Measurements from ENCODE around the gene MYL5.

Gene MYL5

DNA sequence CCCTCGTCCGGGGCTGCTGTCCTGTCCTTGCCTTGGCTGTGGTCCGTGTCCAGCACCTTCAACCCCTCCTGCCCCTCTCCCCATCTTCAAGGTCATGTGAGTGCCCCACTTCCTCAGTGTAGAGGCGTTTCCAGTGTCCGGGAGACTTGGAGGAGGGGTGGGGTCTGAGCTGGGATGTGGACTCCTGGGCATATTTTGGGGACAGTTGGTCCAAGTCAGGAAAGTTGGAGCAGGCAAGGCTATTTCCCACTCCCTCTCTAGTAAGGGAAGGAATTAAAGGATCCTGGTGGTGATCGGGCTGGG, 34.2 kb downstream of the MYL5 start:
- DNase-seq = no peak

DNA sequence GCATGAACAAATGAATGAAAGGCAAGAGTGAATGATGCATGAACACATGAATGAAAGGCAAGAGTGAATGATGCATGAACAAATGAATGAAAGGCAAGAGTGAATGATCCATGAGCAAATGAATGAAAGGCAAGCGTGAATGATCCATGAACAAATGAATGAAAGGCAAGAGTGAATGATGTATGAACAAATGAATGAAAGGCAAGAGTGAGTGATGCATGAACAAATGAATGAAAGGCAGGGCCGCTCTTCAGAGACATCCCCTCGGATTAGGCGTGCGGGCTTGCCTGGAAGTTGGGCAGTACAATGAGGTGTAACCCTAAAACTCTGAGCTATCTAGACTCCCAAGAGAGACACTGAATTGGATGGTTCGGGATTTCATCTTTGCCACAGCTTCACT, 35.0 kb downstream of the MYL5 start:
- DNase-seq = no peak

DNA sequence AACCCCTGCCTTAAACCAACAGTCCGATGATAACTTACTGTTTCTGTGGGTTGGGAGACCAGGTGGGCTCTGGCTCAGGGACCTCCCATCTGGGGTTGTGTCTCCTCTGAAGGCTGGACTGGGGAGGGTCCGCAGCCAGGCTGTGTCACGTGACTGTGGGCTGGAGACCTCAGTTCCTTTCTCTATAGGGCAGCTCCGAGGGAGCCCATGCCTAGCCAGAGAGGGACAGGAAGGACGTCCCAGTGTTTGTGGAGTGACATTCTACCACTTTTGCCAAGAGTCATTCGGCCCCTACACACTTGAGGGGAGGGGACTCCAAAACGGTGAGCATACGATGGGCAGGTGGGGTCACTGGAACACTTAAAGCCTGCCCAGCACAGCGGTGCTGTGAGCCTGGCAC, 35.8 kb downstream of the MYL5 start:
- DNase-seq = no peak

DNA sequence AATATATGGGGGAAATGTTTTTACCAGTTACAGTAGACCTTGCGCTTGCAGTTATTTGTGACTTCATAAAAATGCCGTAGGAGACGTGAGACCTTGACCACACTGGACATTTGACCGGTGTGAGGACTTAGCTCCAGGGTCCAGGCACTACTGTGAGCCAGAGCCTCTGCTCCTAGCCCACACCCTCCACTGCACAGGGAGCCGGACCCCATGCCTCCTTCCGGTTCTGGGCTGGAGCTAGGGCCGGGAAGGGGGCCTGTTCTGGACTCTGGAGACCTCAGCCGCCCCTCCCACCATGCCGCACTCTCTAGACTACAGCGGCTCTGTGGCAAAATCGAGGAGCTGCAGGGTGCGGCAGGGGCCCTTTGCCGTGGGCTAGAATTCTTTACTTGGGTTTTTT, 36.6 kb downstream of the MYL5 start:
- no peak for DNase-seq

DNA sequence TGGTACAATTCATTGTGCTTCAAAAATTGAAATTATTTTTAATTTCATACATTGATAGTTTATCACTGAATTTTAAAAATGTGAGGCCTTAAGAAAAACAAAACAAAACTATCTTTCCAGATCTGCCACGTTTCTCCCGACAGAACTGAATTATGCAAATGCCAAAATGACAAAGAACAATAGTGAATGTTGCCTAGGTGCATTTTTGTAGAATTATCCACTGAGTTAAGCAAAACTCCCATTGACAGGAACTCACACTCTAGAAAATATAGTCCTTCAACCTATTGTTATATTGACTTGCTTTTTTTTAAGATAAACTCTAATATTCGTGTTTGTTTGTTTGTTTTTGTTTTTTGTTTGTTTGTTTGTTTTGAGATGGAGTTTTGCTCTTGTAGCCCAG, 37.8 kb downstream of the MYL5 start:
- no peak for DNase-seq

DNA sequence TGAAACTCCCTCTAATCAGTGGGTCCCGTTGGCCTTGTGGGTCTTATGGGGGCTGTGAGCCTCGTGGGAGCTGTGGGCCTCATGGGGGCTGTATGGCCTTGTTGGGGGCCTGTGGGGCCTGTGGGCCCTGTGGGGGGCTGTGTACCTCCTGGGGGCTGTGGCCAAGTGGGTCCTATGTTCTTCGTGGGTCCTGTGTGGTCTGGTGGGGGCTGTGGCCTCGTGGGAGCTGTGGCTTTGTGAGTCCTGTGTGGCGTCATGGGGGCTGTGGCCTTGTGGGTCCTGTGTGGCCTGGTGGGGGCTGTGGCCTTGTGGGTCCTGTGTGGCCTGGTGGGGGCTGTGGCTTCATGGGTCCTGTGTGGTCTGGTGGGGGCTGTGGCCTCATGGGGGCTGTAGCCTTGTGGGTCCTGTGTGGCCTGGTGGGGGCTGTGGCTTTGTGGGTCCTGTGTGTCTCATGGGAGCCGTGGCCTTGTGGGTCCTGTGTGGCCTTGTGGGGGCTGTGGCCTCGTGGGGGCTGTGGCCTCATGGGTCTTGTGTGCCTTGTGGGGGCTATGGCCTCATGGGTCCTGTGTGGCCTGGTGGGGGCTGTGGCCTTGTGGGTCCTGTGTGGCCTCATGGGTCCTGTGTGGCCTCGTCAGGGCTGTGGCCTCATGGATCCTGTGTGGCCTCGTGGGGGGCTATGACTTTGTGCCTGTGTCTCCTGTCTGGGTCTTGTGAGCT, 38.7 kb downstream of the MYL5 start:
- no peak for DNase-seq

DNA sequence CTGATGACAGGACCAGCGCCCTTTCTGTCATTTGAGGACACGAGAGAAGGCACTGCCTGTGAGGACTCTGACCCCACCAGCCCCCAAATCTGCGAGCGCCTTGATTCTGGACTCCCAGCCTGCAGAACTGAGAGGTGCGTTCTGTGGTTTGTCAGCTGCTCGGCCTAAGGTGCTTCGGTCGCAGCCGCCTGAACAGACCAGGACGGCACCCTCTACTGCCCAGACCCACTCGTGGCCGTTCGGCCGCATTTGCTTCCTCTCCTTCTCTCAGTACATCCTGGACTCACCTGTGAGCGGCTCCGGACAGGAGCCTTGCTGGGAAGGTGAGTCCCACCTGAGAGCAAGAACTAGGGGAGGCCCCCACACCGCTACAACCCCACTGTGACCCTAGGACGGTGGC, 39.7 kb downstream of the MYL5 start:
- DNase-seq = no peak

DNA sequence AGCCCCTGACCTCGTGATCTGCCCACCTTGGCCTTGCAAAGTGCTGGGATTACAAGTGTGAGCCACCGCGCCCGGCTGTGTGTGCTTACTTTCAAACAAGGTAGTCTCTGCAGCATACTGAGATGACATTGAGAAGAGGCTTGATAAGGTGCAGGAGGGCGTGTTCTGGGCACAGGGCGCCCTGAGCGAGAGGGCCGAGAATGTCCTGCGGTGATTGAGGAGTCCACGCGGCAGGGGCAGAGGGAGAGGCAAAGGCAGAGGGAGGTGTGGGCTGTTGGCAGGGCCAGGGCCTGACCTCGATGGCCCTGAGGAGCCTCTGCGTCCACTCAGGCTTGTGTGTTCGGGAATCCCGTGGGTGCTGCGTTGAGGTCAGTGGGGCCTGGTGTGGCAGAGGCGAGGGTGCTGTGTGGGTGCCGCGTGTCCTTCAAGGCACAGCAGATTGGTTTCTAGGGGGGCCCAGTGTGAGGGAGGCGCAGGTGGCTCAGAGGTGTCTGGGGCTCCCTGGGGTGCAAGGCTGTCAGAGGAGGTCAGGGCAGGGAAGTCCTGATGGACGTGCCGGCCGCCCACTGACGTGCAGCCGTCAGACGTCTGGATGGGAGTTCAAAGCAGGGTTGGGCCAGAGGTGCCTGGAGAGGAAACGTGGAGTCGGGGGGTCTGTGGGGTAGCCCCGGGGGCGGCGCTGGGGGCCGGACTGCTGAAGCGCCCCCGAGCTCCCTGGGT, 43.4 kb downstream of the MYL5 start:
- DNase-seq = no peak

DNA sequence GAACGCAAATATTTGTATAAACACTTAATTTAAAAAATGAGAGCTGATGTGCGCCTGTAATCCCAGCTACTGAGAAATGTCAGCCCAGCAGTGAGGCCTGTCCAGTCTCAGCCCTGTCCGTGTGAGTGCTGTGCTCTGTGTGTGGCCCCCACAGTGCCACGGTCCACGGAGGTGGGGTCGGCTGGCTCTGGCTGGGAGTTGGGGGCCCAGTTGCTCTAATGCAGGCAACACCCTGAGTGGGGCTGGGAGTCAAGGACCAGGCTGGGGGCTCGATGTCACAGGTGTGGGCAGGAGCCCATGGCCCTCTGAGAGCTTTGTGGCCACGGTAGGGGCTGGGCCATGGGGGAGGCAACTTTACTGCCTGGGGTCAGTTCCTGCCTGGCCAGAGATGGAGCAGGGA, 44.1 kb downstream of the MYL5 start:
- no peak for DNase-seq

DNA sequence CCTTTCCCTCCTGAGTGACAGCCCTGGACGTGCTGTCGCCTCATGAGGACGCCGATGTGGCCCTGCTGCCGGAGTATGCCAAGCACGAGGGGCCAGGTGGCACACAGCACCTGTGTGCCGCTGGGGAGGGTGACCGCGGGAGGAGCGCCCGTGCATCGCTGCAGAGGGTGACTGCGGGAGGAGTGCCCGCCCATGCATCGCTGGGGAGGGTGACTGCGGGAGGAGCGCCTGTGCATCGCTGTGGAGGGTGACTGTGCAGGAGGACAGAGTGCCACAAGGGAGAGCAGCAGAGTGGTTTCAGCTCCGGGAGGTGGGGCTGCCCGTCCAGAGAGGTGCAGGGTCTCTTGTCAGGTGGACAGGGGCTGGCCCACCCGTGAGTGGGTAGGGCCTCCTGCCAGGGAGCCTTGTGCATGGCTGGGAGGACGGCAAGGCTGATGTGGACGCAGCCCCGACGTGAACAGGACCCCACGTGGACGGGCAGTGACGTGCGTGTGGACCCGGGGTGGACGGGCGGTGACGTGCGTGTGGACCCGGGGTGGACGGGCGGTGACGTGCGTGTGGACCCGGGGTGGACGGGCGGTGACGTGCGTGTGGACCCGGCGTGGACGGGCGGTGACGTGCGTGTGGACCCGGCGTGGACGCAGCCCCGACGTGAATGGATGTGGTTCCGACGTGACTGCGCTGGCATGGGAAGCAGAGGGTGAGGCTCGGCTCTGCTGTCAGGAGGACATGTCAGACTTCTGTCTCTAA, 45.9 kb downstream of the MYL5 start:
- DNase-seq = no peak

DNA sequence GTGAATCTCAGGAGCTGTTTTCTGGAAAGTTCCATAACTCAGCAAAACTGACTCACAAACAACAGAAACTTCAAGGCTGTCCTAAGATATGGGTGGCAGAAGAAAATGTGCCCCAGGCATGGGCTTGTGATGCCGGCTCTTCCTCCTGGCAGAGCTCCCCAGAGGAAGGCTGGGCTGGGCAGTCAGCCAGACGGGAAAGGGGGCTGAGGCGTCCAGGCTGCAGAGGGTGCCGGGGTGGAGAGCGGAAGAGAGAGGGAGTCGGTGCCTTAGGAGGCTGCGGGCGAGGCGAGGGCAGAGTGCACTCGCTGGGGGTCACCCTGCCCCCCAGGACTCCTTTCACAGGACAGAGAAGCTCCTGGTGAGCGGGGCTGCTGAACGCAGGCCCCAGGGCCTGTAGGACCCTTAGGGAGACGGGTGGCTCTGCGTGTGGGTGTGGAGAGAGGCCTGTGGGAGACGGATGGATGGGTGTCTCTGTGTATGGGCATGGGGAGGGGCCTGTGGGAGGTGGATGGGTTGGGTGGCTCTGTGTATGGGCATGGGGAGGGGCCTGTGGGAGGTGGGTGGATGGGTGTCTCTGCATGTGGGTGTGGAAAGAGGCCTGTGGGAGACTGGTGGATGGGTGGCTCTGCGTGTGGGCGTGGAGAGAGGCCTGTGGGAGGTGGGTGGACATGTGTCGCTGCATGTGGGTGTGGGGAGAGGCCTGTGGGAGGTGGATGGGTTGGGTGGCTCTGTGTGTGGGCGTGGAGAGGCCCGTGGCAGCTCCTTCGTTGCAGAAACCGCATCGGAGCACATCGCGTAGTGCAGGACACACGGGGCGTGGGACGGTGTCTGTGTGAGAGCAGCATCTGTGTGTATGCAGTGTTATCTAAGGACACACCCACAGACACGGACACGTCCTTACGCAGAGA, 47.2 kb downstream of the MYL5 start:
- no peak for DNase-seq

DNA sequence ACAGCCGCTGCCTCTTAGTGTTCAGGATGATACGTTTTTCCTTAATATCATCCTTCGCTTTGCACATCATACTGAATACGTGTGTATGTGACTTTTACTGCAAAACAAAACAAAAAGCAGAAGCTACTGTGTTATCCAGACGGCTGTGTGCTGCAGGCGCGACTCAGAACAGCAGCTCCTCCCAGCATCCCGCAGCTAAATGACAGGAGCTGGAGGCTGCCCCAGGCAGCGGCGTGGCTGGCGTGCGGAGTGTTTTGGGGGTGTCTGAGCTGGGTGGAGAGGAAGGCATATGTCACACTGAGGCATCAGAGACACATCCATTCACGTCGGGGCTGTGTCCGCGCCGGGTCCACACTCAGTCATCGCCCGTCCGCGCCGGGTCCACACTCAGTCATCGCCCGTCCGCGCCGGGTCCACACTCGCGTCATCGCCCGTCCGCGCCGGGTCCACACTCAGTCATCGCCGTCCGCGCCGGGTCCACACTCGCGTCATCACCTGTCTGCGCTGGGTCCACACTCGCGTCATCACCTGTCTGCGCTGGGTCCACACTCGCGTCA, 47.9 kb downstream of the MYL5 start:
- no peak for DNase-seq

DNA sequence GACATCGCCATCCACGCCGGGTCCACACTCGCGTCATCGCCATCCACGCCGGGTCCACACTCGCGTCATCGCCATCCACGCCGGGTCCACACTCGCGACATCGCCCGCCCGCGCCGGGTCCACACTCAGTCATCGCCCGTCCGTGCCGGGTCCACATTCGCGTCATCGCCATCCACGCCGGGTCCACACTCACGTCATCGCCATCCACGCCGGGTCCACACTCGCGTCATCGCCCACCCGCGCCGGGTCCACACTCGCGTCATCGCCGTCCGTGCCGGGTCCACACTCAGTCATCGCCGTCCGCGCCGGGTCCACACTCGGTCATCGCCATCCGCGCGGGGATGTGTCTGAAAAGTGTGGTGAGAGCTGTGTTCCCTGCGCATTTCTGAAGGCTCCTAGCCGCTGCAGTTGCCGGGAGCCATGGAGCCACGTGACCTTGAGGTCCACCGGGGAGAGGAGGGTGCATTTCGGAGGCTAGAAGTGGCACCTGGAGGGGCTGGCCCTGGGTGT, 48.6 kb downstream of the MYL5 start:
- DNase-seq = no peak

DNA sequence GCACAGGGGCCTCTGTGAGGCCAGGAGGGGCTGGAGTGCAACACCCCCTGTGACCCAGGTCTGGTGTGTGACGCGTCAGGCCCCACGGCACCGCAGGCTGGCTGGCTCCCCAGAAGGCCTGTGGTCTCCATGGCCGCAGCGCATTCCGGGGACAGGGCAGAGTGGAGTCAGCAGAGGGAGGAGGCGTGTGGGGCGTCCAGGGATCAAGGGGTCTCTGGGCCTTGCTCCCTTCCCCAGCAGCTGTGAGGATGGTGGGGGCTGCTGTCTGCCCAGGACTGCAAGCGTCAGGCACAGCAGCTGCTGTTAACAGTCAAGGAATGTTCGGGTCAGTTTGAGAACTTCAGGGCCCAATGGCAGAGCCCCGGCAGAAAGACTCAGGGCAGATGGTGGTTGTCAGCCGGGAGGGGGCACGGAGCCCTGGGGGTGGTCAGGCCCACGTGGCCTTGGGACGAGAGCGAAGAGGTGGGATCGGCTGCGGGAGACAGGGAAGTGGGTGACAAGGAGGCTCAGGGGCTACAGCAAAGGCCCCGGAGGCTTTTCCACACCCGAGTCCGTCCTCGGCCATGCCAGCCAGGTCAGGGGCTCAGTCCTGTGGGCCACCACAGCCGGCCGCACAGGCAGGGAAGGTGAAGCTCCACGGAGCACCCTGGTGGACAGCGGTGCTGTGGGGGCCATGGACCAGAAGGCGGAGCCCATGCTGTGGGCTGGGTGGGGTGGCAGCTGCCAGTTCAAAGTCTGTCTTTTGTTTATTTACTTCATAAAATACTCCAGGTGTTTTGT, 49.6 kb downstream of the MYL5 start:
- DNase-seq = no peak

DNA sequence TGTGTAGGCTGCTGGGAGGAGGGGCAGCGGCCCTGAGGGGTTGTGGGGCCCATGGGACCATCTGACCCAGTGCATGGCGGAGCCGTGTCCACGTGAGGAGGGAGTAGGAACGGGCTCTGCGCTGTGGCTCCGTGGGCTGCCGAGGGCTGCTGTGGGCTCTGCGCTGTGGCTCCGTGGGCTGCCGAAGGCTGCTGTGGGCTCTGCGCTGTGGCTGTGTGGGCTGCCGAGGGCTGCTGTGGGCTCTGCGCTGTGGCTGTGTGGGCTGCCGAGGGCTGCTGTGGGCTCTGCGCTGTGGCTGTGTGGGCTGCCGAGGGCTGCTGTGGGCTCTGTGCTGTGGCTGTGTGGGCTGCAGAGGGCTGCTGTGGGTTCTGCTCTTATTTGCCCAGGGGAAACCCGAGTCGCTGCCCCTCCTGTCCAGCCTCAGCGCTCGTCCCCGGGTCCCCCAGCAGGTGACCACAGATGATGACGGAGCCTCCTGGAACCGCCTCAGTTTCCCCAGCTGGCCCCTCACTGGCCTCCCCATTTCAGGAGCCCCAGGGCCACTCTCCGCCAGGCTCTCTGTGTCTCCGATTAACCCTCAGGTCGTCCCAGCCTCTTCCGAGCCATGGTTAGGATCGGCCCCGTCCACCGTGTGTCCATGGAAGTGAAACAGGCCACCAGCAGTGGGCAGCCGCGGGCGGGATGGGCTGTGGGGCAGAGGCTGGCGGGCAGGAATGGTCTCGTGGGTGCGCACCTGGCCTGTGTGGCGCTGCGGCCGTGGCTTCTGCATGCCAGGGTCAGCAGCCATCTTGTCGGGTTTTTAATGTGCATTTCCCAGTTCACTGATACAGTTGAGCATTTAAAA, 51.3 kb downstream of the MYL5 start:
- no peak for DNase-seq

DNA sequence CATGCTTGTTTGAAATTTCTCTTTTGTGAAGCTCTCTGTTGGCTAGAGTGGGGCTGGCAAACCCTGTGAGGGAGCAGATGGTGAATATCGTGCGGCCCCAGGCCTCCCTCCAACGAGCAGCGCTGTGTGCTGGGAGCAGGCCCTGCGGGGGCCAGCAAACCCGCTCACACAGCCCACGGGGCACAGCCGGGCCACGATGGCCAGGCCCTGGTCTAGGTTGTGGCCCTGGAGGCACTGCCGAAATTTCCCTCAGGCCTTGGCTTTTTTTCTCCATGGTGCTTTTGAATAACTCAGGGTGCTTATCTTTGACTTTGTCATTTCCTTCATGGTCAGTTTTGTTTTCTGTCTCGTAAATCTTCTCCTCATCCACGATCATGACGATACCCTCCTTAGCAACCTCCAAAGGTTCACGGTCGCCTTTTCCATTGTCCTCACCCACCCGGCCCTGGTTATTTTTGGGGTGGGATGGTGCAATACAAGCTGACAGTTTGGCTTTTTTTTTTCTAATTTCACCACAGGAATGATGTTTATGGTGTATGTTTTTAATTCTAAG, 52.0 kb downstream of the MYL5 start:
- no peak for DNase-seq

DNA sequence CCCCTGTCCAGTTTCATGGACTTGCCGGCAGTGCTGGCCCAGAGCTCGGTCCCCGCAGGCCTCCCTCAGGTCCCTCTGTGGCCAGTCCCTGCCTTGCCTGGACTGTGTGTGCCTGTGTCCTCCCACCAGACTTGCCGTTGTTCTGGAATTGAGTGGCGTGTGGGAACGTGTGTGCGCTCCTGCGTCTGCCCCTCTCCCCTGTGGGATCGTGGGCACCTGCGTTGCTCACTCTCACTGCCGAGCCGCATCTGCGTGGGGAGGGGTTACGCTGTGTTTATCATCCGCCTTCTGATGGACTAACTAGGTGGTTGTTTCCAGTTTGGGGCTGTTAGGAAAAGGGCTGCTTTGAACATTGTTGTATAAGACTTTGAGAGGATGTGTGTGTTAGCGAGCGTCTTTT, 52.5 kb downstream of the MYL5 start:
- DNase-seq = peak; percentile 0

DNA sequence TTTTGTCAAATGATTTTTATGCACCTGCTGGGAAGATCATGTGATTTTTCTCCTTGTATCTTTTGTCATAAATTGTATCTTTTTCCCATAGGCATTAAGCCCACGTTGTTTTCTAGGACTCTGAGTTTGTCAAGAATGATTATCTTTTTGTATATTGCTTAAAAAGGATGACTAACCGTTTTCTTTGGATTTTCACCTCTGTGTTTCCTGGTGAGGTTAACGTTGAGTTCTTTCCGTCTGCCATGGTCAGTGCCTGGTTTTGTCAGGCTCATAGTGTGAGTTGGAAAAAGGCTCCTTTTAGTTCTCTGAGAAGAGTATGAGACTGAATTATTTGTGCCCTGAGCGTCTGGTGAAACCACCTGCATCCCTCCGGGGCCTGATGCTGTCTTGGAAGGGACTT, 53.2 kb downstream of the MYL5 start:
- DNase-seq = no peak

DNA sequence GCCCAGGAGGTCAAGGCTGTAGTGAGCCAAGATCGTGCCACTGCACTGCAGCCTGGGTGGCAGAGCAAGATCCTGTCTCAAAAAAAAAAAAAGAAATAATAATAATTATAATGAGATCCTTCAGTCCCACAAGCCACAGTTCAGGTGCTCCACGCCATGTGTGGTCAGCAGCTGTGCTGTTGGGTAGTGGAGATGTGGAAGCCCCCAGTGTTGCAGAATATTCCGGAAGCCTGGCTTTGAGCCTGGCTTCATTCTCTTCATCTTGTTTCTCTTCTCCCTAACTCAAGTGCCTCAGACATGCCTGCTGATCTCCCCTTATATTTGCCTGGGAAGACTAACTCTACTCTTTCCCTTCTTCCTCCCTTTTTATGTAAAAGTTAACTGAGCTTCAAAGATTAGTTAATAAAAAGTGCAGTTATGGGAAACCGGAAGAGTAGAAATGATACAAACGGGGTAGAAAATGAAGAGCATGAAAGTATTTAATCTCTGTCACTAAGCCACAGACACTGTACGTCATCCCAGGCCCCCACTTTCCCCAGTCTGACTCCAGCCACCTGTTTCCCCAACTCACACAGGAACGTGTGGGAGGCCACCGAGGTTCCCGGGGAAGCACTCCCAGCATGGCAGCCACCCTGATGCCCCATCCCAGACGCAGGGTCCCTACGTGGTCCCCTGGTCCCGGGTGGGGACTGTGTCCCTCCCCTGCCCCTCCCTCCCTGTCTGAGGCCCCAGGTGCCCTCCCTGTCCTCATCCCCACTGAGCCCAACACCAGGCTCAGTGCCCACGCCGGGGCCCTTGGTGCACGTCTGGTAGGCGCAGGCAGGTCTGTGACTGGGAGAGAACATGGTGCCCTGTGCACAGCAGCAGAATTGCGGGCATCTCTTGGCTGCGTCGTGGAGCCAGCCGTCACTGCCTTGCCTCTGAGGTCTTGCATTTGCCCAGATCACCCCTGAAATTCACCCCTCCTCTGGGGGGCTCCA, 55.3 kb downstream of the MYL5 start:
- DNase-seq = no peak

Measured in NCI-H1436 treated with DMSO at 0.1 percent for 48 hours (cell line).